Neural progenitor cell (in vitro differentiated cells): ENCODE results near the gene TLDC2. TPM values are rescaled to one million over a fixed set of nuclear protein-coding genes. Genes with fewer than 3 reads are reported as not detected.

Source experiments
- DNase-seq: peaks from one replicate; pipeline ENCODE4 v3.0.0-alpha.2; 2016; ENCODE audit warnings: low spot score
- H2AFZ ChIP-seq: fragments of 200-600 bp; sonication (generic); replicated peaks from 2 replicates; pipeline ENCODE4 v1.6.1; 2016; ENCODE audit warnings: antibody characterized with exemption
- H3F3A ChIP-seq: fragments of 200-600 bp; sonication (generic); 2 replicates; pipeline ENCODE4 v1.6.1; 2016; ENCODE audit warnings: antibody characterized with exemption, low read depth
- H3K27ac ChIP-seq: fragments of 200-600 bp; sonication (generic); 2 replicates; pipeline ENCODE4 v1.5.1; 2016; ENCODE audit warnings: mild to moderate bottlenecking
- H3K27me3 ChIP-seq: fragments of 200-600 bp; sonication (generic); 2 replicates; pipeline ENCODE4 v1.6.1; 2016; ENCODE audit warnings: mild to moderate bottlenecking, moderate library complexity
- H3K36me3 ChIP-seq: fragments of 200-600 bp; sonication (generic); 2 replicates; pipeline ENCODE4 v1.5.1; 2016
- H3K4me1 ChIP-seq: fragments of 200-600 bp; sonication (generic); 2 replicates; pipeline ENCODE4 v1.6.1; 2016; ENCODE audit warnings: mixed run types
- H3K4me2 ChIP-seq: fragments of 200-600 bp; sonication (generic); 2 replicates; pipeline ENCODE4 v1.6.1; 2016
- H3K4me3 ChIP-seq: fragments of 200-600 bp; sonication (generic); 2 replicates; pipeline ENCODE4 v1.5.1; 2016
- H3K79me2 ChIP-seq: fragments of 200-600 bp; sonication (generic); 2 replicates; pipeline ENCODE4 v1.6.1; 2016; ENCODE audit warnings: low read depth
- H3K9ac ChIP-seq: fragments of 200-600 bp; sonication (generic); 2 replicates; pipeline ENCODE4 v1.6.1; 2016
- H3K9me3 ChIP-seq: fragments of 200-600 bp; sonication (generic); 2 replicates; pipeline ENCODE4 v1.5.1; 2016; ENCODE audit warnings: low read depth
- H4K20me1 ChIP-seq: fragments of 200-600 bp; sonication (generic); 2 replicates; pipeline ENCODE4 v1.6.1; 2016; ENCODE audit warnings: low read depth
- H3K27ac Mint-ChIP-seq: 3 replicates; pipeline ENCODE4 v1.8.0; 2021; ENCODE audit warnings: mixed read lengths
- H3K27me3 Mint-ChIP-seq: 2 replicates; pipeline ENCODE4 v1.8.0; 2022; ENCODE audit warnings: low read depth, mild to moderate bottlenecking, inconsistent platforms, moderate library complexity, mixed read lengths; ENCODE audit not compliant: insufficient read depth
- H3K36me3 Mint-ChIP-seq: 3 replicates; pipeline ENCODE4 v1.8.0; 2021; ENCODE audit warnings: mixed read lengths
- H3K4me1 Mint-ChIP-seq: 3 replicates; pipeline ENCODE4 v1.8.0; 2021; ENCODE audit warnings: mixed read lengths
- H3K4me3 Mint-ChIP-seq: 3 replicates; pipeline ENCODE4 v1.8.0; 2021; ENCODE audit warnings: mild to moderate bottlenecking, moderate library complexity, mixed read lengths
- H3K9me3 Mint-ChIP-seq: 3 replicates; pipeline ENCODE4 v1.8.0; 2020; ENCODE audit warnings: mixed read lengths
- EZH2 ChIP-seq: fragments of 200-600 bp; sonication (generic); IDR thresholded peaks from 2 replicates; pipeline ENCODE4 v1.6.1; 2017; ENCODE audit warnings: antibody characterized with exemption, mild to moderate bottlenecking, moderate library complexity
- EZH2phosphoT487 ChIP-seq: fragments of 200-600 bp; sonication (generic); IDR thresholded peaks from 2 replicates; pipeline ENCODE4 v1.6.1; 2017; ENCODE audit warnings: antibody characterized with exemption
- total RNA-seq: library from RNA; depleted of rRNA; stranded (reverse); fragments of >200 nt; gene quantifications from 2 replicates; pipeline ENCODE4 v1.2.3, GENCODE V29; 2015; ENCODE audit warnings: low replicate concordance
- TF ChIP-seq, protein P1 (sequence below): fragments of 200-600 bp; sonication (generic); IDR thresholded peaks from 2 replicates; pipeline ENCODE4 v1.5.1; 2017; ENCODE audit warnings: antibody characterized with exemption, mild to moderate bottlenecking

TLDC2 gene
- total RNA-seq: 2.4 and 3.8 TPM in 2 replicates

- H3K4me1 ChIP-seq: no peaks in the 10 kb centered on the region
- no peak within 1 kb of the TSS for H3K4me3 ChIP-seq
- no peaks in the 10 kb centered on the region for H3K36me3 Mint-ChIP-seq
- peaks cover 11% of the 10 kb centered on the region for H3K27me3 Mint-ChIP-seq
- H3K36me3 ChIP-seq: no peaks in the 10 kb centered on the region
- no peaks in the 10 kb centered on the region for H3K27me3 ChIP-seq
- no peaks in the 10 kb centered on the region for H3K9me3 Mint-ChIP-seq
- H3K9ac ChIP-seq: no peak within 1 kb of the TSS
- H3K4me1 Mint-ChIP-seq: no peaks in the 10 kb centered on the region
- H3K9me3 ChIP-seq: no peaks in the 10 kb centered on the region
- H3K4me2 ChIP-seq: no peak within 1 kb of the TSS
- H3K27ac Mint-ChIP-seq: no peak within 1 kb of the TSS
- no peak for DNase-seq
- H2AFZ ChIP-seq: no peak within 1 kb of the TSS
- H4K20me1 ChIP-seq: no peaks in the 10 kb centered on the region
- TF ChIP-seq EZH2phosphoT487: no peak
- TF ChIP-seq, protein P1, sequence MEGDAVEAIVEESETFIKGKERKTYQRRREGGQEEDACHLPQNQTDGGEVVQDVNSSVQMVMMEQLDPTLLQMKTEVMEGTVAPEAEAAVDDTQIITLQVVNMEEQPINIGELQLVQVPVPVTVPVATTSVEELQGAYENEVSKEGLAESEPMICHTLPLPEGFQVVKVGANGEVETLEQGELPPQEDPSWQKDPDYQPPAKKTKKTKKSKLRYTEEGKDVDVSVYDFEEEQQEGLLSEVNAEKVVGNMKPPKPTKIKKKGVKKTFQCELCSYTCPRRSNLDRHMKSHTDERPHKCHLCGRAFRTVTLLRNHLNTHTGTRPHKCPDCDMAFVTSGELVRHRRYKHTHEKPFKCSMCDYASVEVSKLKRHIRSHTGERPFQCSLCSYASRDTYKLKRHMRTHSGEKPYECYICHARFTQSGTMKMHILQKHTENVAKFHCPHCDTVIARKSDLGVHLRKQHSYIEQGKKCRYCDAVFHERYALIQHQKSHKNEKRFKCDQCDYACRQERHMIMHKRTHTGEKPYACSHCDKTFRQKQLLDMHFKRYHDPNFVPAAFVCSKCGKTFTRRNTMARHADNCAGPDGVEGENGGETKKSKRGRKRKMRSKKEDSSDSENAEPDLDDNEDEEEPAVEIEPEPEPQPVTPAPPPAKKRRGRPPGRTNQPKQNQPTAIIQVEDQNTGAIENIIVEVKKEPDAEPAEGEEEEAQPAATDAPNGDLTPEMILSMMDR: no peak
- TF ChIP-seq EZH2: no peak
- no peak within 1 kb of the TSS for H3K27ac ChIP-seq
- no peaks in the 10 kb centered on the region for H3K79me2 ChIP-seq
- no peaks in the 10 kb centered on the region for H3F3A ChIP-seq
- no peak within 1 kb of the TSS for H3K4me3 Mint-ChIP-seq
These were observed at the start of gene TLDC2 for GRCh38 chr20:36875702-36876472. Gene TLDC2, plus strand, starts transcription at chr20:36876138. Its CDS starts 37 bp downstream, at chr20:36876175.

DNA sequence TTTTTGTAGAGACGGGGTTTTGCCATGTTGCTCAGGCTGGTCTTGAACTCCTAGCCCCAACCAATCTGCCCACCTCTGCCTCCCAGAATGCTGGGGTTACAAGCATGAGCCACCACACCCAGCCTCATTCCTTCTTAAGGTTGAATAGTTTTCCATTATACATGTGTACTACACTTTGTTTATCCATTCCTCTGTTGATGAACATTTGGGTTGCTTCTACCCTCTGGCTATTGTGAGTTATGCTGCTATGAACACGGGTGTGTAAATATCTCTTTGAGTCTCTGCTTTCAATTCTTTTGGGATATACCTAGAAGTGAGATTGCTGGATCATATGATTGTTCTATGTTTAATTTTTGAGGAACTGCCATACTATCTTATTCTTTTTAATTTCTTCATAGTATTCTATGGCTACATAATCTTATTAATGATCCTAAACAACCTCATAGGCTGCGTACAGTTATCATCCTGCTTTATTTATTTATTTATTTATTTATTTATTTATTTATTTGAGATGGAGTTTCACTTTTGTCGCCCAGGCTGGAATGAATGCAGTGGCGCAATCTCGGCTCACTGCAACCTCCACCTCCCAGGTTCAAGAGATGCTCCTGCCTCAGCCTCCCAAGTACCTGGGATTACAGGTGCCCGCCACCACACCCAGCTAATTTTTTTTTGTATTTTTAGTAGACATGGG, 49.2 kb upstream of the TLDC2 start:
- TF ChIP-seq EZH2phosphoT487: no peak
- TF ChIP-seq, protein P1: no peak
- Histone ChIP-seq H3K79me2 (no peaks in the 10 kb centered on the region), H3K4me2 (no peak overlapping the region), H3F3A (no peaks in the 10 kb centered on the region), H3K27ac (no peak overlapping the region), H3K27me3 (no peaks in the 10 kb centered on the region), H3K4me3 (no peak overlapping the region), H3K36me3 (peaks cover 3% of the 10 kb centered on the region), H3K9me3 (no peaks in the 10 kb centered on the region), H3K9ac (no peak overlapping the region), H4K20me1 (no peaks in the 10 kb centered on the region), H2AFZ (no peak overlapping the region), H3K4me1 (peaks cover 9% of the 10 kb centered on the region)
- Mint-ChIP-seq H3K27me3 (no peaks in the 10 kb centered on the region), H3K4me1 (peaks cover 9% of the 10 kb centered on the region), H3K36me3 (peaks cover 23% of the 10 kb centered on the region), H3K4me3 (no peak overlapping the region), H3K27ac (no peak overlapping the region), H3K9me3 (no peaks in the 10 kb centered on the region)
- no peak for DNase-seq

DNA sequence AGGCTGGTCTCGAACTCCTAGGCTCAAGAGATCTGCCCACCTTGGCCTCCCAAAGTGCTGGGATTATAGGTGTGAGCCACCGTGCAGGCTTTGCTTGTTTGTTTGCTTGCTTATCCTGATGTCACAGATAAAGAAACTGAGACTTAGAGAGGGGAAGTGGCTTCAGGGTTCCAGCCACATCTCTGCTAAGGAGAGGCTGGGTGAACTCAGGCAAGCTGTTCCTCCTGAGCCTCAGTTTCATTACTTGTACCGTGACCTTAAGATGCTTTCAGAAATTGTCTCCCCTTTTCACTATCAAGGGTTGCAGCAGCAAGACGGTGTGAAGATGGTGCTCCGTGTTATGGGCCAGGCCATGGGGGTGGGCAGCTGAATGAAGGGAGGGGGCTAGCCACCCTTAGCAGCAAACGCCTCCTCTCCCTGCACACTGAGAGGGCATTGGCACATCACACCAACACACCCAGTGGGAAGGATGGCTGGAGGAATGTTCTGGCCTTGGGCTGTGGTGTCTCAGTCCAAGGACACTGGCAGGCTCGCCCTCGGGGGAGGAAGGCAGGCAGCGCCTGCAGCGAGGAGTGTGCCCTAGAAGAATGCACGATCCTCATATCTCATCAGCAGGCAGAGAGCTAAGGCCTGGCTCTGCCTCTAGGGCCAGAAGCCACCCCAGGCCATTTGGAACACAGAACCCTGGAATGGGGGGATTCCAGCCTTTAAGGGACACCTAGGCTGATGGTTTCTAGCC, 48.2 kb upstream of the TLDC2 start:
- DNase-seq: no peak
- H2AFZ ChIP-seq: no peak overlapping the region
- no peak overlapping the region for H3K9ac ChIP-seq
- Mint-ChIP-seq H3K4me3 (no peak overlapping the region), H3K36me3 (peaks cover 23% of the 10 kb centered on the region), H3K27me3 (no peaks in the 10 kb centered on the region), H3K9me3 (no peaks in the 10 kb centered on the region), H3K27ac (no peak overlapping the region), H3K4me1 (peaks cover 15% of the 10 kb centered on the region)
- no peaks in the 10 kb centered on the region for H4K20me1 ChIP-seq
- no peaks in the 10 kb centered on the region for H3K4me1 ChIP-seq
- H3K4me3 ChIP-seq: no peak overlapping the region
- H3K27ac ChIP-seq: no peak overlapping the region
- peaks cover 3% of the 10 kb centered on the region for H3K36me3 ChIP-seq
- TF ChIP-seq EZH2phosphoT487 (no peak), EZH2 (no peak)
- TF ChIP-seq, protein P1: no peak
- no peaks in the 10 kb centered on the region for H3K9me3 ChIP-seq
- no peak overlapping the region for H3K4me2 ChIP-seq
- H3K27me3 ChIP-seq: no peaks in the 10 kb centered on the region
- no peaks in the 10 kb centered on the region for H3F3A ChIP-seq
- H3K79me2 ChIP-seq: no peaks in the 10 kb centered on the region
